ENCODE results near the gene BTD. TPM values are rescaled to one million over a fixed set of nuclear protein-coding genes. Genes with fewer than 3 reads are reported as not detected.

The BTD gene
- total and polyA plus RNA-seq, 4 donors, result 45.8 to 78.1 (median 47.8) TPM

GRCh38 chr3:15551902-15552301 lies 49.6 kb upstream of the BTD start:
- no peaks in the 10 kb centered on the region for H3K27me3 ChIP-seq (ENCODE audit: control insufficient read depth in 4 of 4, insufficient read depth in 4 of 4, low read length in 3 of 4)
- no peaks in the 10 kb centered on the region for H3K9me3 ChIP-seq (ENCODE audit: control insufficient read depth in 4 of 4, low read length in 3 of 4)
- 83% methylated on average over 1 of the region's 1 CpG for WGBS
- H3K27ac ChIP-seq (ENCODE audit: low read depth in 1 of 2, low read length in 2 of 2), result no peak overlapping the region
- no peaks in the 10 kb centered on the region for H3K36me3 ChIP-seq (ENCODE audit: control insufficient read depth in 4 of 4, insufficient read depth in 3 of 4, low read depth in 1 of 4, low read length in 3 of 4)
- TF ChIP-seq ATF3 (IDR thresholded peaks at IDR 0.05) (no peak), RAD21 (IDR thresholded peaks at IDR 0.05) (no peak), JUND (IDR thresholded peaks at IDR 0.05) (no peak), FOXA1 (IDR thresholded peaks at IDR 0.05) (no peak), MAX (IDR thresholded peaks at IDR 0.05) (no peak), YY1 (IDR thresholded peaks at IDR 0.05) (no peak), GABPA (IDR thresholded peaks at IDR 0.05 in 1 of 2, conservative IDR thresholded peaks at IDR 0.05 in 1 of 2) (no peak), NR2F2 (IDR thresholded peaks at IDR 0.05) (no peak), EGR1 (IDR thresholded peaks at IDR 0.05; ENCODE audit: low read depth in 2 of 2) (no peak), HNF4A (conservative IDR thresholded peaks at IDR 0.05) (no peak), HNF4G (IDR thresholded peaks at IDR 0.05) (no peak), SP1 (IDR thresholded peaks at IDR 0.05) (no peak), TAF1 (conservative IDR thresholded peaks at IDR 0.05) (no peak), RXRA (IDR thresholded peaks at IDR 0.05) (no peak), FOXA2 (IDR thresholded peaks at IDR 0.05) (no peak)
- TF ChIP-seq, protein P1, sequence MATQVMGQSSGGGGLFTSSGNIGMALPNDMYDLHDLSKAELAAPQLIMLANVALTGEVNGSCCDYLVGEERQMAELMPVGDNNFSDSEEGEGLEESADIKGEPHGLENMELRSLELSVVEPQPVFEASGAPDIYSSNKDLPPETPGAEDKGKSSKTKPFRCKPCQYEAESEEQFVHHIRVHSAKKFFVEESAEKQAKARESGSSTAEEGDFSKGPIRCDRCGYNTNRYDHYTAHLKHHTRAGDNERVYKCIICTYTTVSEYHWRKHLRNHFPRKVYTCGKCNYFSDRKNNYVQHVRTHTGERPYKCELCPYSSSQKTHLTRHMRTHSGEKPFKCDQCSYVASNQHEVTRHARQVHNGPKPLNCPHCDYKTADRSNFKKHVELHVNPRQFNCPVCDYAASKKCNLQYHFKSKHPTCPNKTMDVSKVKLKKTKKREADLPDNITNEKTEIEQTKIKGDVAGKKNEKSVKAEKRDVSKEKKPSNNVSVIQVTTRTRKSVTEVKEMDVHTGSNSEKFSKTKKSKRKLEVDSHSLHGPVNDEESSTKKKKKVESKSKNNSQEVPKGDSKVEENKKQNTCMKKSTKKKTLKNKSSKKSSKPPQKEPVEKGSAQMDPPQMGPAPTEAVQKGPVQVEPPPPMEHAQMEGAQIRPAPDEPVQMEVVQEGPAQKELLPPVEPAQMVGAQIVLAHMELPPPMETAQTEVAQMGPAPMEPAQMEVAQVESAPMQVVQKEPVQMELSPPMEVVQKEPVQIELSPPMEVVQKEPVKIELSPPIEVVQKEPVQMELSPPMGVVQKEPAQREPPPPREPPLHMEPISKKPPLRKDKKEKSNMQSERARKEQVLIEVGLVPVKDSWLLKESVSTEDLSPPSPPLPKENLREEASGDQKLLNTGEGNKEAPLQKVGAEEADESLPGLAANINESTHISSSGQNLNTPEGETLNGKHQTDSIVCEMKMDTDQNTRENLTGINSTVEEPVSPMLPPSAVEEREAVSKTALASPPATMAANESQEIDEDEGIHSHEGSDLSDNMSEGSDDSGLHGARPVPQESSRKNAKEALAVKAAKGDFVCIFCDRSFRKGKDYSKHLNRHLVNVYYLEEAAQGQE (IDR thresholded peaks at IDR 0.05), result no peak
- TF ChIP-seq, protein P2, sequence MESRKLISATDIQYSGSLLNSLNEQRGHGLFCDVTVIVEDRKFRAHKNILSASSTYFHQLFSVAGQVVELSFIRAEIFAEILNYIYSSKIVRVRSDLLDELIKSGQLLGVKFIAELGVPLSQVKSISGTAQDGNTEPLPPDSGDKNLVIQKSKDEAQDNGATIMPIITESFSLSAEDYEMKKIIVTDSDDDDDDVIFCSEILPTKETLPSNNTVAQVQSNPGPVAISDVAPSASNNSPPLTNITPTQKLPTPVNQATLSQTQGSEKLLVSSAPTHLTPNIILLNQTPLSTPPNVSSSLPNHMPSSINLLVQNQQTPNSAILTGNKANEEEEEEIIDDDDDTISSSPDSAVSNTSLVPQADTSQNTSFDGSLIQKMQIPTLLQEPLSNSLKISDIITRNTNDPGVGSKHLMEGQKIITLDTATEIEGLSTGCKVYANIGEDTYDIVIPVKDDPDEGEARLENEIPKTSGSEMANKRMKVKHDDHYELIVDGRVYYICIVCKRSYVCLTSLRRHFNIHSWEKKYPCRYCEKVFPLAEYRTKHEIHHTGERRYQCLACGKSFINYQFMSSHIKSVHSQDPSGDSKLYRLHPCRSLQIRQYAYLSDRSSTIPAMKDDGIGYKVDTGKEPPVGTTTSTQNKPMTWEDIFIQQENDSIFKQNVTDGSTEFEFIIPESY (IDR thresholded peaks at IDR 0.05), result no peak
- TF ChIP-seq, protein P3, sequence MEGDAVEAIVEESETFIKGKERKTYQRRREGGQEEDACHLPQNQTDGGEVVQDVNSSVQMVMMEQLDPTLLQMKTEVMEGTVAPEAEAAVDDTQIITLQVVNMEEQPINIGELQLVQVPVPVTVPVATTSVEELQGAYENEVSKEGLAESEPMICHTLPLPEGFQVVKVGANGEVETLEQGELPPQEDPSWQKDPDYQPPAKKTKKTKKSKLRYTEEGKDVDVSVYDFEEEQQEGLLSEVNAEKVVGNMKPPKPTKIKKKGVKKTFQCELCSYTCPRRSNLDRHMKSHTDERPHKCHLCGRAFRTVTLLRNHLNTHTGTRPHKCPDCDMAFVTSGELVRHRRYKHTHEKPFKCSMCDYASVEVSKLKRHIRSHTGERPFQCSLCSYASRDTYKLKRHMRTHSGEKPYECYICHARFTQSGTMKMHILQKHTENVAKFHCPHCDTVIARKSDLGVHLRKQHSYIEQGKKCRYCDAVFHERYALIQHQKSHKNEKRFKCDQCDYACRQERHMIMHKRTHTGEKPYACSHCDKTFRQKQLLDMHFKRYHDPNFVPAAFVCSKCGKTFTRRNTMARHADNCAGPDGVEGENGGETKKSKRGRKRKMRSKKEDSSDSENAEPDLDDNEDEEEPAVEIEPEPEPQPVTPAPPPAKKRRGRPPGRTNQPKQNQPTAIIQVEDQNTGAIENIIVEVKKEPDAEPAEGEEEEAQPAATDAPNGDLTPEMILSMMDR (IDR thresholded peaks at IDR 0.05; ENCODE audit: low read depth, low read length, missing input control), result no peak
- no peak overlapping the region for H3K4me3 ChIP-seq (ENCODE audit: low read depth in 1 of 3, low read length in 3 of 3)
- no peak overlapping the region for H3K9ac ChIP-seq (ENCODE audit: low read depth in 1 of 2, low read length in 2 of 2)
- H3K4me1 ChIP-seq (ENCODE audit: control insufficient read depth in 4 of 4, insufficient read depth in 4 of 4, low read length in 3 of 4), result peaks cover 0 to 11% (median 1%) of the 10 kb centered on the region in 4 donors
- DNase-seq (ENCODE audit: low spot score), result no peak

Data from liver (tissue), 9 donors.